Tibial nerve (tissue), 4 donors: Measurements from ENCODE around the gene TAAR8.

Experiments used
- CTCF ChIP-seq, 5 experiments: fragments of 200-600 bp in 3 of 5; fragments of 450-650 bp in 2 of 5; sonication (generic) in 3 of 5; IDR thresholded peaks; one replicate each; pipeline ENCODE4 v1.5.1; 2016 to 2019; ENCODE audit warnings: antibody characterized with exemption in 5 of 5, mild to moderate bottlenecking in 3 of 5, moderate library complexity in 2 of 5
- EP300 ChIP-seq, 2 donors: sonication (generic); formaldehyde crosslinking; IDR thresholded peaks; one replicate each; pipeline ENCODE4 v1.6.1; 2017; ENCODE audit warnings: antibody characterized with exemption in 2 of 2, mild to moderate bottlenecking in 1 of 2
- POLR2A ChIP-seq, 2 donors: fragments of 450-650 bp; IDR thresholded peaks; one replicate each; pipeline ENCODE4 v1.6.1; 2017; ENCODE audit warnings: antibody characterized with exemption in 2 of 2, mild to moderate bottlenecking in 2 of 2, moderate library complexity in 2 of 2

- TF ChIP-seq CTCF (IDR thresholded peaks at IDR 0.05) = no peak
- no peak for TF ChIP-seq POLR2A (IDR thresholded peaks at IDR 0.05)
- no peak for TF ChIP-seq EP300 (IDR thresholded peaks at IDR 0.05)
Measured at GRCh38 chr6:132567566-132567965, 15.1 kb downstream of the TAAR8 start.
